Stimulated activated CD8-positive, alpha-beta memory T cell treated with anti-CD3 and anti-CD28 coated beads, Interleukin-2, amount 100 ng/mL, for 1 hour (primary cell): ENCODE measurements around the gene MPV17L2.
A peak's percentile ranks its signal among the peaks of the same experiment; 100 is the strongest.
"Not testable (repeated sequence)": the region's sequence is repeated elsewhere in the genome, so short reads cannot be mapped to it uniquely, and the experiment has no call there.

ENCODE experiments used
- DNase-seq, 2 donors: peaks; one replicate each; pipeline ENCODE4 v3.0.0-alpha.2; 2020; ENCODE audit warnings: low read depth in 2 of 2

Gene MPV17L2

DNA sequence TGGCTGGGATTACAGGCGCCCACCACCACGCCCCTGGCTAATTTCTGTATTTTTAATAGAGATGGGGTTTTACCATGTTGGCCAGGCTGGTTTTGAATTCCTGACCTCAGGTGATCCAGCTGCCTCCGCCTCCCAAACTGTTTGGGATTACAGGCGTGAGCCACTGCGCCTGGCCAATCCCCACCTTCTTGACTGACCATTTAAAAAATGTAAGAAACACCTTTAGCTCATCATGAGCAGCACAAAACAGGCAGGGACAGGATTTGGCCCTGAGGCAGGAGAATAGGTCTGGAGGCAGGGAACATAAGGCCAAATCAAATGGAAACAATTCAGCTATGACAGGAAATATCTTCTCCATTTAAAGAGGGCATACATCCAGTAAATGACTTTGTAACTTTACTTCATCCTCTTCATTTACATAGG, 1.4 kb upstream of the MPV17L2 start:
- DNase-seq, result no peak

DNA sequence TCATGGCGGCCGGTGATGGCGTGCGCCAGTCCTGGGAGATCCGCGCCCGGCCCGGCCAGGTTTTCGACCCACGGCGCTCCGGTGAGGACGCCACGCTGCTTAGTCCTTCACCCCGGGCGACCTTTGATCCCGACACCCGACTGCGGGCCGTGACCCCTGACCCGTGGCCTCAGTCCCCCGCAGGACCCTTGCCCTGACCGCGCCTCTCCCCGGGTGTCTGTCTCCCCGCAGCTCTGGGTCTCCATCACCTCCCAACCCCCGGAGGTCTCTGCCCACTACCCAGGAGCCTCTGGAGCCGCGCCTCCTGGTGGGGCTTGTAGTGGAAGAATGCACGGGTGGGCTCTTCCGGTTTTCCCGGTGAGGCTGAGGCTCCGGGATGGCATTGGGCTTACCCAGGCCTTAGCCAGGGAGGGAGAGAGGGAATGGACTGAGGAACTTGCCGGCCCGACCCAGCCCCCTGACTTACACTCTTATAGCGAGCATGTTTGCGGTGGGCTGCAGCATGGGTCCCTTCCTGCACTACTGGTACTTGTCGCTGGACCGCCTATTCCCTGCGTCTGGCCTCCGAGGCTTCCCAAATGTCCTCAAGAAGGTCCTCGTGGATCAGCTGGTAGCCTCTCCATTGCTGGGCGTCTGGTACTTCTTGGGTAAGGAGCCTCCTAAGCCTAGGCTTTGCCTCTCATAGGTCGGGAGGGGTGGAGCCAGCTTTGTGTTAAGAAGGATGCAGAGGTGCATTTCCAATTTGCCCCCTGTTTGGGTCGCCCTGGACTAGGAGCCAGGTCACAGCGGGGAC, 566 bp downstream of the MPV17L2 start:
- DNase-seq, result no peak

DNA sequence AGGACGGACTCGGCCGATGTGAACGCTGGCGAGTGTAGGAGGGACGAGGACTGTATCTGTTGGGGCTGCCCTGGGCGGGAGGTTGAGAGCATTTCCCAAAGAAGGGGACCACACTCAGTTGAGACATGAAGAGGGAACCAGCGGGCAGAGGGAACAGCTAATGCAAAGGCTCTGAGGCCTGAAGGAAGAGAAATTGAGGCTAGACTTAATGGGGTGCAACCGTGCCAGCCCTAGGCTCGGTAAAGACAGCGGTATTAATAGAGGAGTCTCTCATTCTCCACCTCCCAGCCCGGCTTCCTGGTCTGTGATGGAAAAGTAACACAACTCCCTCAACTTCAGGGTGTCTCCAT, 1.1 kb downstream of the MPV17L2 start:
- DNase-seq, result no peak

DNA sequence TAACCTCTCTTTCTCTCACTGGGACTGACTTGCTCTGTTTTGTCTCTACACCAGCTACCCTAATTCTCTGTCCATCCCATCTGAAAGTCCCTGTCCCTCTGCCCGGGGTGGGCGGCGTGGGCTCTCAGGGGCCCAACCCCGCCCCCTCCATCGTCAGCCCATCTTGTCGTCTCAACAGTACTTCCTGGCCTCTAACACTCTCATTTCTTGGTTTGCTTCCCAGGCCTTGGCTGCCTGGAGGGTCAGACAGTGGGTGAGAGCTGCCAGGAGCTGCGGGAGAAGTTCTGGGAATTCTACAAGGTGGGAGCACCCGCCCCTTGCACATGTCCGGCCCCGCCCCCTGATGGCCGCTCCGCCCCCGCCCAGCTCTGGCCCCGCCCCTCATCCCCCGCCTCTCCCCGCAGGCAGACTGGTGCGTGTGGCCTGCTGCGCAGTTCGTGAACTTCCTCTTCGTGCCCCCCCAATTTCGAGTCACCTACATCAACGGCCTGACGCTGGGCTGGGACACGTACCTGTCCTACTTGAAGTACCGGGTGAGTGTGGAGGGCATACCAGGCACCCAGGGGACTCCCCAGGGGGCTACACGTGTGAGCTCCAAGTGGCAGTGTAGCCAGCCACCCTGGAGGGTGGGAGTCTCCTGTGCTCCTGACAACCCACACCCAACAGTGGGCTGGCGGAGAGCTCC, 1.7 kb downstream of the MPV17L2 start:
- no peak for DNase-seq

DNA sequence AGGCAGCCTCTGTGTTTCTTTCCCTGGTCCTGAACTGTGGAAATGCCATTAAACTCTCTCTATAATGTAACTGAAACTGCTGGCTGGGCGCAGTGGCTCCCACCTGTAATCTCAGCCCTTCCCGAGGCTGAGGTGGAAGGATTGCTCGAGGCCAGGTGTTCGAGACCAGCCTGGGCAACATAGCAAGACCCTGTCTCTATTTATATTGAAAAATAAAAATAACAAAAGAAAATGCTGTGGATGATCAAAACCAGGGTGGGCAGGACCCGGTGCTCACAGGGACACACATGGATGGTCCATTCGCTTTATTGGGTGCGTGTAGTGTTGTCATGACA, 3.5 kb downstream of the MPV17L2 start:
- no peak for DNase-seq

DNA sequence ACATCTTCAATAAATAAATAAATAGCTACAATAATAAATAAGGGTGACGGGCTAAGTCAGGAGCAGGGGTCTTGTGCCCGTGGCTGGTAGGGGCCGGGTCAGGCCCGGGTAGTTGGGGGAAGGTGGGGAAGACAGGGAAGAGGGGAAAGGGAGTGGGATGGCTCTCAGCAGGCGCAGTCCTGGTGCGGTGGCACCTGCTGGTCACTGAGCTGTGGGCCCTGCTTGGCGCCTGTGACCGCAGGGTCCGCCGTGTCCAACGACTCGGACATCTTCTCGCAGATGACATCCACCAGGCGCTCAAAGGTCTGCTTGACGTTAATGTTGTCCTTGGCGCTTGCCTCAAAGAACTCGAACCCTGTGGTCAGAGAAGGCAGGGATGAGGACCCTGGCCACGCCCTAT, 4.3 kb downstream of the MPV17L2 start:
- no peak for DNase-seq

DNA sequence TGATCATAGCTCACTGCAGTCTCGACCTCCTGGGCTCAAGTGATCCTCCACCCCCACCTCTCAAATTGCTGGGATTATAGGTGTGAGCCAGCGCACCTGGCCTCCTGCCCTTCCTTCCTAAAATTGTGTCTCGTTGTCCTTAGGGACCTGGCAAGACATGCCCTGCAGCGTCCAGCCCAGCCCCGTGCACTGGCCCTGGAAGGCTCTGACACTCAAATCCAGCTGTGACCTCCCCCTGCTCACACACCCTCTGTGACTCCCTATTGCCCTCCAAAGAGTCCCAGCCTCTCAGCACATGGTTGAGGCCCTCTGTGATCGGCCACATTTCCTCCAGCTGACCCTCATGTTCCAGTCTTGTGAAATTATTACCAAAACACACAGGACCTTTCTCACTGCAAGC, 4.9 kb downstream of the MPV17L2 start:
- no peak for DNase-seq

DNA sequence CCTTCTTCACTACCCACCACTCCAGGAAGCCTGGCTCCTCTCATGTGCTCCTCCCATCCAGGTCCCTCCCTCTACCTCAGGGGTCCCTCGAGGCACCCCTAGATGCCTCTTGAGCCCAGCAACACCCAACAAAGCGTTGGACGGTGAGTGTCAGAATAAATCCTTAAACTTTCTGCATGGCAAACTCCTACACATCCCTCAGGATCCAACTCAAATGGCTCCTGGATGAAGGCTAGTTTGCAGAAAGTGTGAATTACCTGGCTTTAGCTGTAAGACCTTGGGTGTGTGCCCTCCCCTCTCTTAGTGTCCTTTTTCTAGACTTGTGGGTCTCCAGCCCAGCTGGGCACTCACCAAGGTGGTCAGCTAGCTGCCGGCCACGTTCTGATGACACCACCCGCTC, 5.4 kb downstream of the MPV17L2 start:
- no peak for DNase-seq

DNA sequence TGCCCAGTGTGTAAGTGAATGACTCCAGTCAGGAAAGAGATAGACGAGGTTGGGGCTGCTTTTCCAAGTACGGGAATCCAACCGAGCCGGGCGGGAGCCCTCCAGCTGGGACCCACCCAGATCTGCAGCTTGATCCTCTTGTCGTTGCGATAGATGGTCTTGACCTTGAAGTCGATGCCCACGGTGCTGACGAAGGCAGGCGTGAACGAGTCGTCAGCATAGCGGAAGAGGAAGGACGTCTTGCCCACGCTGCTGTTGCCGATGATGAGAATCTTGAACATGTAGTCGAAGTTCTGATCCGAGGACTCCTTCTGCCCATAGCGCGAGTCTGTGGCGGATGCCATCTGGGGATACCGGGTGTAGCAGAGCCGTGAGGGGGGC, 9.4 kb downstream of the MPV17L2 start:
- DNase-seq, result no peak

DNA sequence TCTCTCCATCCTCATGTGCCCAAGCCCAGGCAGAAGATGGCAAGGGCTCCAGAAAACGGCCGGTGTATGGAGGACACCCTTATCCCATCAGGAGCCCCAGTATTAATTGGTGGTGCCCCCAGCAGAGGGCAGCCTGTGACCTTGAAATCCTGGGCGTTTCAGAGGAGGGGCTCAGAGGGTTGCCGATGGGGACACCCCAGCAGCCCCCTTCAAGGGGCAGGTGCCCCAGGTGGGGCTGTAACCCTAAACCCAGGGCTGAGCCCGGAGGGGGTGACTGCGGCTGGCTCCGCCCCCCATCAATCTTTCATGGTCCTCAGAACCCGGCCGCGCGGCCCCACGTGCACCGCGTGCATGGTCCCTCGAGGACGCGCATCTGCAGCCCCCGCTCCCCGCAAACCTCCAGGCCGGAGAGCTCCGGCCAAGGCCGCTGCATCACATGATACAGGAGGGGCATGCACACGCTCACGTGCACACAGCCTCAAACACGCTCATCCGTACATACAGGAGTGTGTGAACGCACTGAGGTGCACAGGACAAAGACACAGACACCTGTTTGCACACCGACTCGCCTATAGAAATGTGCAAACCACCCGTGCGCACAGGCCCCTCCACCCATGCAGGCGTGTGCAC, 9.9 kb downstream of the MPV17L2 start:
- DNase-seq, result no peak

DNA sequence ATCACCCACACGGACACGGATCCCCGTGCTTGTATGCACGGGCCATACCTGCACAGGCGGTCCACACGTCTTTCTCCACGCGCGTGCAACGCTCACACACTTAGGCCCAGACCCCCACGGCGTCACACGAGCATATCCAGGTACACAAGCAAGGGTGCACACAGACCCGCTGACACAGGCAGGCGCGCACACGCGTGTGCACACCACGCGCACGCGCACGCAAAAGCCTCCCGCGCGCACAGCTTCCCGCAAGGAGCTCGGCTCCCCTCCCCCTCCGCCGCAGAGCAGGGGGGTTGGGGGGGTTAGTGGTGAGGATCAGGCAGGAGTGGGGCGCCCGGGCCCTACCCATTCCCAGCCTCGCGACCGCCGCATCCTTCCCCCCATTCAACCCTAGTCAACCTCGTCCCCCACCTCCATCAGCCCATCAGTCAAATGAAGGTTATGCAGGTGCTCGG, 10.4 kb downstream of the MPV17L2 start:
- DNase-seq, result no peak

DNA sequence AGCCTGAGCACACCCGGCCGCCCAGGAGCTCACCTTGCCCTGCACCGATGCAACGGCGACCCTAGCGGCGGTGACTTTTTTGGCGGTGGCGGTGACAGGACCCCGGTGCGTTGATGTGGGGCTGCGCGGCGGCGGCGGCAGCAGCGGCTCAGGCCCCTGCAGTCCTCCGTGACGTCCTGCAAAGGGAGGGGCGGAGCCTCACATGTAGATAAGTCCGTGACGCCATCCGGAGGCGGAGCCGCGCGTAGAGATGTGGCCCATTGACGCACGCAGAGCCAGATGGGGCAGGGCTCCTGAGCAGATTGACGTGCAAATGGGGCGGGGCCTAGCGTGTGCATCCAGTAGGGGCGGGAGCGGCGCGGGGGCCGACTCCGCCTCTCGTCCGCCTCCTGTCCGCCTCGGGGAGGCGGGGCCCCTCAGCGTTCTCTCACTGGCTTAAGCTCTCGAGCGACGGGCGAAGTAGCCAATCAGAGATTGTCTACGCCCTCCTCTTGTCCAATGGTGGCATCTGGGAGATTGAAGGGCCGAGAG, 10.9 kb downstream of the MPV17L2 start, which contains the start of gene RAB3A:
Gene RAB3A (minus strand): TSS at position 180 of the 531 bp plus-strand sequence. CDS start 1,302 bp downstream, outside the sequence.
- peak; percentile 98 to 99 for DNase-seq

DNA sequence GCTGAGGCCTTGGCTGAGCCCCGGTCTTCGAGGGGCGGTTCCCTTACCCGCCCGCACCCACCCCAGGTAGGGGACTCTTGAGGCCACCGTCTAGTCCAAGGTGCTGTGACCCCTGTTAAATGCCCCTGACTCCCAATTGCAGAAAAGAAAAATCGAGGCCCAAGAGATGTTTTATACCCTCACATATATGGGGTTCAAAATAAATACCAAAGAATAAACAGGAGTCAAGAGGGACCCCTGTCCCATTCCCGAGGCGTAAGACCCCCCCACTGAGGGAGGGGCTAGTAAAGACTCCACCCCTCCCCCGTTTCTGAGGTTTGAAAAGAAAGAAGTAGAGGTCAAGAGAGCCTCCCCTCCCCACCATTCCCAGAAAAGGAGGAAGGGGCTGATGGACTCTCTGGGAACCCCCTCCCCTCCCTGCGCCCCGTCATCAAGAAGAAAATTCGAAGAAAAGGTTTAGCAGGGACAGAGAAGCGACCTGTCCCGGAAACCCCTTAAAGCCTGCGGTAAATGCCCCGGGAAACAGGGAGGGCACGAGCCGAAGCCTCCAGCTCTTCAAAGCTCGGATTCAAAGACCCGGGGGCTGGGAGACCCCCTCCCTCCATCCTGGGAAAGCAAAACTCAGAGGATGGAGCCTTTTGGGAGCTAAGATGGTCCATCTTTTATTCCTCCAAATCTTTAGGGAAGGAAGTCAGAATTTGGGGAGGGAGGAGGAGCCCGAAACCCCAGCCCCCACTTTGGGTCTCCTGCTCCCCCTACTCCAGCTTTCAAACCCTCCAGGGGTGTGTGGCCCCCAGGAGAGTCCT, 11.6 kb downstream of the MPV17L2 start:
- no peak for DNase-seq

DNA sequence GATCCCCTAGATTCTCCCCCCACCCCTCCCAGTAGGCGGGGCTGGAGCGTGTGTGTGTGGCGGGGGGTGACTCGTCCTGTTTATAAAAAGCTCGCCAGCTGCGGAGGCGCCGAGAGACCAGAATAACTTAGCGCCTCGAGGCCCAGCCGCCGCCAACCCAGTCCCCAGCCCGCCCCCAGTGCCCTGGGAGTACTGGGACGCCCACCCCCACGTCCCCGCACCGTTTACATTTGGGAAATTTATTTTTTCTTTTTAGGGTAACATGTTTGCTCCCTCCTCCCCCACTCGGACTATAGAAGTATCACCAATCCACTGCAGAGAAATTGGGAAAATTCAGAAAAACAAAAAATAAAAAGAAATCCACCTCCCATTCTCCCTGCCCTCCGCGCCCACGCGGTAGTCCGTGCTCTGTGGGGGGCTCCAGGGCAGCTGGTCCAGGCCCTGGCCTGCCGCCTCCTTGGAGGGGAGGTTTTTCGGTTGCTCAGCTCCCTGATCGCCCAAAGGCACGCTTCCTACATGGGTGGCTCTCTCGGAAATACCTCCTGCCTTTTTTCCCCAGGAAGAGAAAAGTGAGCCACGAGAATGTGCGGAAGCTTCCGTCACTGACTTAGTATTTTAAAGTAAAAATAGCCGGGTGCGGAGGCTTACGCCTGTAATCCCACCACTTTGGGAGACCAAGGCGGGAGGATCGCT, 12.3 kb downstream of the MPV17L2 start:
- peak in 1 of 2 donors; percentile 40 for DNase-seq

DNA sequence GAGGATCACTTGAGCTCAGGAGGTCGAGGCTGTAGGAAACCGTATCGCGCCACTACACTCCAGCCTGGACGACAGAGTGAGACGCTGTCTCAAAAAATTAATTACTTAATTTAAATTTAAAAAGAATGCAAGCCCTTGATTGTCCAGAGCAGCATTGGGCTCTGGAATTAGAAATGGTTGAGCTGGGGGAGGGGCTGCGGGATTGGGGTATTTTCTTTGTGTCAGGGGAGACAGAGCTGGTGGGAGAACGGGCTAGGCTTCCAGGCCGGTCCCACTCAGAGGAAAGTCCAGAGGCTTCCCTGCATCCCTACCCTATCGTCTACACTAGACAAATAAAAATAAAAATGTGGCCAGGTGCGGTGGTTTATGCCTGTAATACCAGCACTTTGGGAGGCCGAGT, 13.0 kb downstream of the MPV17L2 start:
- no peak for DNase-seq

DNA sequence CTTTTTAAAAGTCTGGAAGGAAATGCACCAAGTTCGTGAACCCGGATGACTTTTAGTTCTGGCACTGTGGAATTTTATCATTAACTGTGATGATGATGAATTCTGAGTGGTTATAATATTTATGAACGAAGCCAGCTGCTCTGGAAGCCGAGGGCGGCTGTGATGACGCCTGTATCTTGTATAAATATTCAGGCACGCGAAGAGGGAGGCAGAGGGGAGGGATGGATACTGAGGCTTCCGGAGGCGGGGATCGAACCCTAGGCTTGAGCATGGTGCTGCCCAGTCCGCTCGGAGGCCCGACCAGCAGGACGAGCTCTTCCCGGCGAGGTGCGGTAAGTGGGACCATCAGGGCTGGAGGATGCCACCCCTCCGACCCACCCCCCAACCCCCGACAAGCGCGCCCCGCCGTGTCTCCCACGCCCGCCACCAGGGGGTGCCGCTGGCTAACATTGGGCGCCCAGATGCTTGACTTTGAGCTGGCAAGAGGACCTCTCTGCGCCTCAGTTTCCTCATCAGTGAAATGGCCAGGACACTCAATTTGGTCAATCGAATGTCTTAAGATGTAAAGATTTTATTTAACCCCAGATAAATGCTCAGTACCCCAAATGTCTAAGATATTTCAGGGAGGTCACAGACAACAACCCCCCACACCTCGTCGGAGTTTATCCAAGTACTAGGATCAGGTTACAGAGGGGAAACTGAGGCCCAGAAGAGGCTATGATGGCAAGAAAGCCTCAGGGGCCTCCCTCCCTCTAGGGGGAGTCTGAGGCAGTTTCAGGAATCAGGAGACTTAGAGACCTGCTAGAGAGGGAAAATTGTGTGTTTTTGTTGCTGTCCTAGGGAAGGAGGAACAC, 15.3 kb downstream of the MPV17L2 start:
- no peak for DNase-seq

DNA sequence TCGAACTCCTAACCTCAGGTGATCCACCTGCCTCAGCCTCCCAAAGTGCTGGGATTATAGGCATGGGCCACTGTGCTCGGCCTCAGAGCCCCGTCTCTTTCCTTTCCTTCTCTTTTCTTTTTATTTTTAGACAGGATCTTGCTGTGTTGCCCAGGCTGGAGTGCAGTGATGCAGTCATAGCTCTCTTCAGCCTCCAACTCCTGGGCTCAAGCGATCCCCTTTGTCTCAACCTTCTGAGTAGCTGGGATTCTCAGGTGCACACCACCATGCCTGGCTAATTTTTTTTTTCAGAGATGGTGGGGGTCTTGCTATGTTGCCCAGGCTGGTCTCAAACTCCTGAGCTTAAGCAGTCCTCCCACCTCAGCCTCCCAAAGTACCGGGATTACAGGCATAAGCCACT, 16.9 kb downstream of the MPV17L2 start:
- DNase-seq, result not testable (repeated sequence)

DNA sequence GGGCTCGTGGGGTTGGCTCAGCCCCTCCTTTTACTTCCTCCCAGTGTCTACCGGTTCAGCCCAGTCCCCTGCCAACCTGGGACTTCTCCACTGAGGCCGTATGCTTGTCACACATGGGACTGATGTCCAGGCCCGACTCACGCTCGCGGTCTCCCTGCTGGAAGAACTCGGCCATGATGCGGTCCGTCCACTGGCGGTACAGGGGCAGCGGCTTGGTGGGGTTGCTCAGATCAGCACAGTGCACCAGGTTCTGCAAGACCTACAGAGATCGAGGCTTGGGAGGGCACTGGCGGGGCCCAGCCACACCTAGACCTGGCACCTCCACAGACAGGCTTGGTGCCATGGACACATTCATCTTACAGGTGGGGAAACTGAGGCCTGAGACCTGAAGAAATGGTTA, 18.7 kb downstream of the MPV17L2 start:
- no peak for DNase-seq

DNA sequence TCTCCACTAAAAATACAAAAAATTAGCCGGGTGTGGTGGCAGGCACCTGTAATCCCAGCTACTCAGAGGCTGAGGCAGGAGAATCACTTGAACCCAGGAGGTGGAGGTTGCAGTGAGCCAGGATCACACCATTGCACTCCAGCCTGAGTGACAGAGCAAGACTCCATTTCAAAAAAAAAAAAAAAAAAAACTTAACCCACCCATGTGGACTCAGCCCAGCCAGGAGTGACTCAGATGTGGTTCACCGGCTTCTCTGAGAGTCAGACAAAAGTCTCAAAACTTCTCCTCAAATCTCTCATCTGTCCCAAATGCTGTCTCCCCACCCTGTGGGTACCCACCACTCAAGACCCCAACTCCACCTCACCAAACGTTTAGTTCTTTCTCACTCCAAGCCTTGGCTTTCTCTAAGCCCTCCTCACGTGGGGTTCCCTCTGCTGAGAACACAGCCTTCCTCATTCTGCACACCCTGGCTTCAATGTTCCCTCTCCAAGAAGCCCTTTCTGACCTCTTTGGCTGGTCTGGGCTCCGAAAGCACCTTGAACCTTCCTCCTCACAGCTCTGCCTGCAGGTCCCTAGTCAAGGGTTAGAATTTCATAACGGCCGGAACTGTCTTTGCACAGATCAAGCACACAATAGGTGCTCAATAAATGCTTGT, 21.9 kb downstream of the MPV17L2 start:
- DNase-seq, result no peak

DNA sequence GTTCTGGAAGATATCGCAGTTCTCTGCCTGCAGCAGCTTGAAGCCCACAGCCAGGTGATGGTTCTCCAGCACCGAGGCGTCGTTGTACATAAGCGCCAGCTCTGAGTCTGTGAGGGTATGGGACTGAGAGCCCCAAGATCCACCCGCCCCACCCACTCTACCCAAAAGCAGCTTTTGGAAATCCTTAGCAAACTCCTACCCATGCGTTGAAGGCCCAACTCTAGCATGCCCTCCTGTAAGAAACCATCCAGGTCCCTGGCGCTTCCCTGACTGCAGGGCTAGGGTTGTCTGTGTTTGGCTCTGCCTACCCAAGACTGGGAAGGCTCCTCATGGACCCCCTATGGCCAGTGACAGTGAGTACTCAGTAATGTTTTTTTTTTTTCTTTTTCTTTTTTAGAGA, 23.8 kb downstream of the MPV17L2 start:
- DNase-seq, result no peak
